GM18951 (cell line): ENCODE results near the gene GALNT9.

ENCODE experiments used
- POLR2A ChIP-seq: IDR thresholded peaks from 4 replicates; pipeline ENCODE4 v1.6.1; 2011; ENCODE audit warnings: mild to moderate bottlenecking; ENCODE audit not compliant: insufficient read length, insufficient read depth; ENCODE audit errors: extremely low read depth
- in situ Hi-C: fragments of 300-500 bp; cut with MboI; formaldehyde crosslinking; loops from one replicate; pipeline ENCODE4 v1.12.0; 2022; ENCODE audit warnings: low sequenced_read_pairs, mixed read lengths, inconsistent platforms; ENCODE audit not compliant: unreplicated experiment

GALNT9 gene

GRCh38 chr12:132166801-132167591 is 162.4 kb downstream of the GALNT9 start:
- no peak for TF ChIP-seq POLR2A
- in situ Hi-C loops, result no loop called here

- TF ChIP-seq POLR2A, result no peak
- in situ Hi-C loops, result no loop called here
These were observed 163.3 kb downstream of the GALNT9 start for GRCh38 chr12:132166093-132166492.

GRCh38 chr12:132165584-132165983 is 163.8 kb downstream of the GALNT9 start:
- in situ Hi-C loops, result no loop called here
- TF ChIP-seq POLR2A, result no peak

DNA sequence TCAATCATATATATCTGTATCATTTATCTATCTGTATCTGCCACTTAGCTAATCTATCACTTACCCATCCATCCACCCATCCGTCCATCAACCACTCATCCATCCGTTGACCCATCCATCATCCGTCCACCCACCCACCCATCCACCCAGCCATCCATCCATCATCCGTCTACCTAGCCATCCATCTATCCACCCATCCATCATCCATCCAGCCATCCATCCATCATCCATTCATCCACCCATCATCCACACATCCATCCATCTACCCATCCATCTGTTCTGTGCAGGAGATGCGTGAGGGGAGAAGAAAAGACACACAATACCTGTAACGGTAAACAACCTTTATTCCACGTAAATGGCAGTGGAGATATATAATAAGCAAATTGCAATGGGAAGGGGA is 165.0 kb downstream of the GALNT9 start:
- TF ChIP-seq POLR2A, result no peak
- in situ Hi-C loops, result no loop called here

DNA sequence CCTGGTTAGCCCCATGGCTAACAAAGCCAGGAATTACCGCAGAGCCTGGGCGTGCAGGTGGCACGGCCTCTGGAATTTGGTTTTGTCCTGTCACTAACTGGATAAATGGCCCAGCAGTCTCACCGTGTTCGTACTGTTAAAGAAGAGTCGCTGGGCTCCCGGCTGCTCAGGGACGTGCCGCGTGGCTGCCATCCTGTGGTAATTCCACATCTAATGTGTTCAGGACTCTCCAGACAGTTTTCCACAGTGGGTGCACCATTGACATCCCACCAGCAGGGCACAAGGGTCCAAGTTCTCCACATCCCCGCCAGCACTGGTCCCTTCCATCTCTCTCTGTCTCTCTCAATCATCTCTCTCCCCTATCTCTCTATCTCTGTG is 165.5 kb downstream of the GALNT9 start:
- no peak for TF ChIP-seq POLR2A
- in situ Hi-C loops, result no loop called here

DNA sequence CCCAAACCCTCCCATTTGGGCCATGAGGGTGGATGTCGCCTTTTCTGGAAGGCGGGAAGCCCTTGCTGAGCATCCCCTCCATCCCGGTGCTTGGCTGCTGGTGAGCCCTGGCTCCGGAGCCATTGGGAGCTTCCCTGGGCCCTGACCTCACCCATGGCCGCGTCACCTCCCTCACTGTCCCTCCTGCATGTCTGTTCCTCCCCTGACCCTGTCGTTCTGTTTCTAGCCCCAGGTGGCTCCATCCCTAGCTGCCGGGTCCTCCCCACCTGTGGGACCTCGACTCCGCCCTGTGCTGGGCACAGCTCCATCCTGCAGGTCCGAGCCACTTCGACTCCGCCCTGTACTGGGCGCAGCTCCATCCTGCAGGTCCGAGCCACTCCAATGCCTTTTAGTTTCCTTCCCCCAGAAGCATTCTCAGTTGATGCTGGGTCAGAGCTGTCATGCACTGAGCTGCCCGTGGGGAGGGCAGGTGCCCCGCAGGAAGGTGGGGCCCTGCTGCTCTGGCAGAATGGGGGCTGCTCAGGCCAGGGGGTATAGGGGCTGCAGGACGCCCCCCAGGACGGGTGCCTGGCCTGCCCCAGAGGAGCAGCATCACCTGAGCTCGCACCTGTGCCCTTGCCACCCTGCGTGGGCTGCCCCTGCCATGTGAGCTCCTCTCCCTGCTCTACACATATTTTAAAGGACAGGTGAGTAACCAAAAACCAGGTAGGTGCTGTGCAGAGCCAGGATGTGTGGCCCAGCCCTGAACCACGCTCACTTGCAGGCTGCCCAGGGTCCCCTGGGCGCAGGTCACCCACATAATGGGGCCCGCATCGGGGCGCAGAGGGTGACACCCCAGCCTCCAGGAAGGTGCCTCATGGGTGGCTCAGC is 166.1 kb downstream of the GALNT9 start:
- TF ChIP-seq POLR2A, result no peak
- in situ Hi-C loops, result no loop called here

GRCh38 chr12:132162508-132163031 is 166.8 kb downstream of the GALNT9 start:
- no peak for TF ChIP-seq POLR2A
- in situ Hi-C loops, result no loop called here

- TF ChIP-seq POLR2A, result no peak
- in situ Hi-C loops, result no loop called here
These were observed 167.4 kb downstream of the GALNT9 start for GRCh38 chr12:132161796-132162507.

- in situ Hi-C loops, result no loop called here
- TF ChIP-seq POLR2A, result no peak
These were observed 168.2 kb downstream of the GALNT9 start for GRCh38 chr12:132161036-132161781.

- in situ Hi-C loops, result no loop called here
These were observed 168.8 kb downstream of the GALNT9 start for GRCh38 chr12:132160601-132161035.

GRCh38 chr12:132160016-132160415 is 169.4 kb downstream of the GALNT9 start:
- no peak for TF ChIP-seq POLR2A
- in situ Hi-C loops, result no loop called here

More at GRCh38 chr12:132160601-132161035, 168.8 kb downstream of the GALNT9 start:
- no peak for TF ChIP-seq POLR2A

DNA sequence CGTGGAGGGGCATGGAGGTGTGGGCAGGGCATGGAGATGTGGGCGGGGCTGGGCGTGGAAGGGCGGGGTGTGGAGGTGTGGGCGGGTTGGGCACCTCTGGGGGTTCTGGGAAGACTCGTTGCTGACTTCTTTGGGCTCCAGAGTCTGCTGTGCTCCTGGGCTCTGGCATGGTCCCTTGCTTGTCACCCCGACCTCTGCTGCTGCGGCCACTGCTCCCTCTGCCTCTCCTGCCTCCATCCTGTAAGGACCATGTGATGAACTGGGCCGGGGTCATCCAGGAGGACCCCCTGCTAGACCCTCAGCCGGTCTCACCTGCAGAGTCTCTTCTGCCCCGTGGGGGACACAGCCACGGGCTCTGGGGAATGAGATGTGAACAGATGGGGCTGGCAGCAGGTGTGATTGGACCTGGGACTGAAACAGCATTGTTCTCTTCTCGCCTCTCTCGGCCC is 169.8 kb downstream of the GALNT9 start:
- in situ Hi-C loops, result no loop called here
- no peak for TF ChIP-seq POLR2A
